ENCODE measurements around the gene KRT33B.

Gene KRT33B

DNA sequence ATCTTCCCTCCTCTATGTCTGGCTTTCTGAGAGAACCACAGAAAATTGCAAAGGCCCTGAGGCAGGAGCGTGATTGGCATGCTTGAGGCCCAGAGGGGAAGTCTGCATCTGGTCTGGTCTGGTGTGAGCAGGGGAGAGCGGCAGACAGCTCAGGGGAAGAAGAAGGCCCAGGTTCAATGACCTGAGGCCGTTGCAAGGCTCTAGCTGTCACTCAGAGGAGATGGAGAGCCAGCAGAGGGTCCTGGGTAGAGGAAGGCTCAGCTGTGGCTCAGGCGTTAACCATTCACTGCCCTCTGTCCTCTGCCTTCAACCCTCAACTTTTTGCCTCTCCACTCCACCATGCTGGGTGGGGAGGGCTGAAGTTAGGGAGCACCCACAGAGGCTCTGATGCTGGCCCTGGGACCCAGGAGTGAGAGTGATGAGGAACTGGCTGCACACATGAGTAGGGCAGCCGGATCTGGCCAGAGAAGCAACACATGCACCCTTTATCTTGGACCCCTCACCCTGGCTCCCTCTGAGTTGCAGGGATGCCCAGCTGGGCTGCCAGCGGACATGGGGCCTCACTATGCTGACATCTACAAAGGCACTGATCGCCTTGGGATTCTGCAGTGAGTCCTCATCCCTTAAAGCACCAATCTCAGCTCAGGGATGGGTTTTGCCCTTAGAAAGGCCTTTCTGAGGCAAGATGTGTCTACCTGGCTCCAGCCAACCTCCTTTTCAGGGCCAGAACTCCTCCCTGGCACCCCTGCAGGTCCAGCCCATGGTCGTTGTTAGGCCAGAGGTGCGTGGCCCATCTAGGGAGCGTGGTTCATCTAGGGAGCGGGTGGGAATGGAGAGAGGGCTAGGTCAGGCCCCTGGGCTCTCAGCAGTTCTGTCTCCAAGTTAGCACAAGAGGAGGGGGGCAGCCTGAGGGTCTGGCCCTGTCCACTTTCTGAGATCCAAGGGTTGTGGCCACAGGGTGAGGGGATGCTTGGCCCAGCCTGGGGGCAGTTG is 46.4 kb downstream of the KRT33B start:
- DNase-seq: no peak

DNA sequence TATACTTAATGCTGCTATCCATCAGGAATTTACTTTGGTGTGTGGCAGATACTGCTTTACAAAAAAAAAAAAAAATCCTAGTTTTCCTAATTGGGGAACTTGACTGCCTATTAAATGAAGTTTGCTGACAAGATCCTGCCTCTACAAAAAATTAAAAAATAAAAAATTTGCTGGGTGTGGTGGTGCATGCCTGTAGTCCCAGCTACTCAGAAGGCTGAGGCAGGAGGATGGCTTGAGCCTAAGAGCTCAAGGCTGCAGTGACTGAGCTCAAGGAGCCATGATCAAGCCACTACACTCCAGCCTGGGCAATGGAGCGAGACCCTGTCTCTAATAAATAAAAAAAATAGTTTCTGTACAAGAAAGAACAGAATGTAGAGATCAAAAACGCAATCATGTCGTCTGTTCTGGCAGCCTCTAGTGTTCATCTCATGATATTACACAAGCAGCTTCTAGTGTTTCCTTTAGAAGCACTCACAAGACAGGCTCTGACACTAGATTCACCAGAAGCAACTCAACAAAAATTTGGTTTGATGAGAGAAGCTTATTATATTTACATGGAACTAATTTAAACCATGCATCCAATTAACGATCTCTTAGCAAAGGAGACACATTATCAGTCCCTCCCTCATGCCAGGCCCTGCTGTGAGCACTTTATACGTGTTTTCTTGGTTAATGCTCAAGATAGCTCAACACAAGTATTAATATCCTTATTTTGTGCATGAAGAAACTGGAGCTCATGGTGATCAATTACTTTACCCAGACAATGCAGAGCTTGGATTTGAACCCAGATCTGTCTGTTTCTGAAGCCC is 47.3 kb downstream of the KRT33B start:
- no peak for DNase-seq

GRCh38 chr17:41318231-41318630 is 51.4 kb downstream of the KRT33B start:
- DNase-seq: no peak

- DNase-seq: no peak
Measured at GRCh38 chr17:41315814-41316445, 53.7 kb downstream of the KRT33B start.

DNA sequence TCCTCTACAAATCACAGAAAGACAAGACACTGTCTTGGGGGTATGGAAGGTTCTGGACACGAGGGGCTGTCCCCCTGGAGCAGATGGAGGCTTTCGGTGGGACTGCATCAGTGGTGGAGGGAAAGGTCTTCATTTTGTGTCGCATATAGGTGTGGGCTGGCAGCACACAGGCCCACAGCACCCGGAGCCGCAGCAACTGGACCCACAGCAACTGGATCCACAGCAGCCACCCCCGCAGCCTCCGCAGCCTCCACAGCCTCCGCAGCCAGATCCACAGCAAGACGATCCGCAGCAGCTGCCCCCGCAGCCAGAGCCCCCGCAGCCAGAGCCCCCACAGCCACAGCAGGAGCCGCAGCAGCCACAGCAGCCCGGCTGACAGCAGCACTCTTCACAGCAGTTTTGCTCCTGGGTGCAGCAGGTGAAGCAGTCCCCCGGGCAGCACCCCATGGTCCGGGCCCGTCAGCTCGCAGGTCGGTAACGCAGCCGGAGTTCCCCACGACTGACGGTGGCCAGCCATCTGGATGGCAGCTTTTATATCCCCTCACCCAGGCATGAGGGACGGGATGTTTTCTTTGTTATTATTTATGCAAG is 54.3 kb downstream of the KRT33B start, which contains the start of gene KRTAP17-1:
TSS of gene KRTAP17-1 (minus strand) at position 507 of the 591 bp plus-strand sequence. CDS start at position 447, 60 bp downstream.
- no peak for DNase-seq
